ENCODE results near the gene WDR88.

Gene WDR88

DNA sequence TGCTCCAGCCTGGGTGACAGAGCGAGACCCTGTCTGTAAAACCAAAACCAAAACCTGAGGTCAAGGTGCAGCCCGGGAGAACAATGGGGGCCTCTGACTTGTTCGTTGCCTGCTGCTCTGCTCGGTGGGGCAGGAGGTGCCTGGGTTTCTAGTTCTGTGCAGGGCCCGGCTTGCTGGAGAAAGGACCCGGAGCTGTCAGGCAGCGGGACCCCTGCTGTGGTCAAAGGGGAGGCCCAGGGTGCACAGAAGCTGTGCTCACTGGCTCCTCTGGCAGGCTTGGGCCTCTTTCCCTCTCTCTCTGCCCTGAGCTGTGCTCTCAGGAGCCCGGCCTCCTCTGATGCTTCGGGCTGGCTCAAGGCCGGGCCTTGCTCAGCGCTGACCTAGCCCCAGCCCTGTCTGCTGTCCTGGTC lies 65.7 kb downstream of the WDR88 start:
- TF ChIP-seq CTCF (IDR thresholded peaks at IDR 0.05): no peak

GRCh38 chr19:33198169-33198568 lies 66.3 kb downstream of the WDR88 start:
- TF ChIP-seq CTCF (IDR thresholded peaks at IDR 0.05): no peak

GRCh38 chr19:33199441-33200265 lies 67.7 kb downstream of the WDR88 start:
- TF ChIP-seq CTCF (IDR thresholded peaks at IDR 0.05): no peak

- TF ChIP-seq CTCF (IDR thresholded peaks at IDR 0.05): no peak
Measured at GRCh38 chr19:33201473-33201872, 69.6 kb downstream of the WDR88 start.

DNA sequence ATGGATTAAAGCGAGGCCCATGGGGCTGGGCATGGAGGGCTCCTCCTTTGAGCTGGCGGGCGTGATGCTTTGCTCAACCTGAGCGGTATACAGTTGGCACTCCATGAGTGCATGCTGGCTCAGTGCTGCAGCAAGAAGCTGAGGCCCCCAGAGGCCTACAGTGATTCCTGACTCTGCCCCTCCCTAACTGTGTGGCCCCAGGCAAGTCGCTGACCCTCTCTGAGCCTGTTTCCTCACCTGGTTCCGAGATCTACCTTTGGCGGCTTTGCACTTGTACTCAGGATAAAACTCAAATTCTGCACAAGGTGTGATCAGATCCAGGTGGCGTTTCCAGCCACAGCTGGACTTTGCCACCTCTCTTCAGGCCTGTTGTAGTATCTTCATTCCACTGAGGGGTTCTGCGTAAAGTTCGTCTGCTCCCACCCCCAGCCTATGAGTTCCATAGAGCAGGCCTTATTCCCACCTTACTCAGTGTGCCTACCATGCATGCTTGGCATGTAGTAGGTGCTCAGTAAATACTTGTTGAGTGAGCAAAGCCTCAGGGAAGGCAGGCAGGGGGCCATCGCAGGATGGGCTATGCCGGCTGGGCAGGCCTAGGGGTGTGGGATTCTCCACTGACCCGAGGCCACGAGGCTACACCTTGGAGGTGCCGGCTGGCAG lies 70.1 kb downstream of the WDR88 start:
- no peak for TF ChIP-seq CTCF (IDR thresholded peaks at IDR 0.05)

GRCh38 chr19:33202546-33203507 lies 70.9 kb downstream of the WDR88 start:
- TF ChIP-seq CTCF (IDR thresholded peaks at IDR 0.05): no peak

- no peak for TF ChIP-seq CTCF (IDR thresholded peaks at IDR 0.05)
Measured at GRCh38 chr19:33203529-33203928, 71.6 kb downstream of the WDR88 start.

All from LNCAP (cell line).